ENCODE data around the gene PTPN4. TPM values are rescaled to one million over a fixed set of nuclear protein-coding genes. Genes with fewer than 3 reads are reported as not detected.
A peak's percentile ranks its signal among the peaks of the same experiment; 100 is the strongest.

PTPN4 gene
- total and polyA plus RNA-seq, 9 of the 15 experiments (the other 6 are each of a cell fraction or from before 2014, with no cell fraction given): 5.0 to 32.8 (median 27.3) TPM

GRCh38 chr2:120014226-120014980, 254.7 kb downstream of the PTPN4 start (continued):
- no peak for TF ChIP-seq RBM15 (IDR thresholded peaks at IDR 0.05; ENCODE audit: insufficient read depth, low read length)

GRCh38 chr2:120016800-120017199, 257.1 kb downstream of the PTPN4 start:
- Histone ChIP-seq H3K9ac (ENCODE audit: insufficient read depth in 1 of 2, low read depth in 2 of 2, low read length in 2 of 2) (no peak overlapping the region), H3K79me2 (ENCODE audit: control insufficient read depth, insufficient read depth, low read length) (peaks cover 12% of the 10 kb centered on the region; the same call in 1 of the 3 replicates), H3K36me3 (ENCODE audit: control insufficient read depth, insufficient read depth, low read length) (0 out of 3 replicates have a peak, but pooled peaks cover 2% of the 10 kb centered on the region), H3K4me2 (ENCODE audit: insufficient read depth, low read length) (no peak overlapping the region), H3K4me3 (no peak overlapping the region), H4K20me1 (replicated peaks; ENCODE audit: control insufficient read depth, insufficient read depth, low read length) (no peaks in the 10 kb centered on the region), H3K27me3 (ENCODE audit: control insufficient read depth in 2 of 2, insufficient read depth in 2 of 2, low read length in 2 of 2) (no peaks in the 10 kb centered on the region), H3K9me3 (replicated peaks; ENCODE audit: control insufficient read depth, insufficient read depth, low read depth, low read length) (no peaks in the 10 kb centered on the region), H2AFZ (ENCODE audit: low read depth, low read length) (no peak overlapping the region), H3K4me1 (replicated peaks in 1 of 2; ENCODE audit: control insufficient read depth in 2 of 2, insufficient read depth in 2 of 2, low read length in 2 of 2) (peaks cover 2 to 14% of the 10 kb centered on the region in 2 experiments; a peak in 3 of 5 replicates), H3K9me1 (ENCODE audit: control insufficient read depth, insufficient read depth, low read length) (no peaks in the 10 kb centered on the region), H3K27ac (ENCODE audit: extremely low read depth, low read depth, low read length) (no peak overlapping the region)
- POLR2A ChIA-PET: no interaction called here
- intact Hi-C loops (cut with micrococcal nuclease): loop anchor here (10.0 kb wide), 2 partner anchors 158 to 298 kb away; no protein-coding TSS in a partner anchor
- BruUV-seq (replicated peaks): no TSS peak
- CTCF ChIA-PET (ENCODE audit: low intra/inter-chr PET ratio): no interaction called here
- DNase-seq (ENCODE audit: extremely low read depth in 1 of 4, low spot score in 3 of 4): no peak
- 40% methylated on average over 3 of the region's 3 CpGs for WGBS (ENCODE audit: insufficient coverage, low coverage, missing lambda C conversion rate)
- in situ Hi-C loops (cut with MboI): no loop called here
- FAIRE-seq: no peak
- ATAC-seq: no peak
- TF ChIP-seq THRB (CRISPR knock-in tag; conservative IDR thresholded peaks at IDR 0.05) (no peak), E2F1 (CRISPR knock-in tag; IDR thresholded peaks at IDR 0.05) (no peak), CEBPG (CRISPR knock-in tag; IDR thresholded peaks at IDR 0.05) (no peak), CEBPG (tag; conservative IDR thresholded peaks at IDR 0.05 in 1 of 2, IDR thresholded peaks at IDR 0.05 in 1 of 2) (peak; percentile 34 to 57; a peak in 1 of 4 replicates), PRDM10 (IDR thresholded peaks at IDR 0.05; ENCODE audit: partially characterized antibody) (no peak), ZNF586 (CRISPR knock-in tag; conservative IDR thresholded peaks at IDR 0.05) (no peak), SP1 (CRISPR knock-in tag; IDR thresholded peaks at IDR 0.05) (no peak), MCM7 (IDR thresholded peaks at IDR 0.05) (no peak)

Measured in K562 (cell line).